ENCODE data around the gene BGN. TPM values are rescaled to one million over a fixed set of nuclear protein-coding genes. Genes with fewer than 3 reads are reported as not detected.

BGN gene
- total RNA-seq: 1,000 to 10,000 TPM; 1,777 to 1,907 TPM

GRCh38 chrX:153494541-153495361 lies at the start of gene BGN:
TSS of gene BGN (plus strand) at chrX:153494980. CDS start at chrX:153504632, 9,652 bp downstream.
- ATAC-seq (ENCODE audit: insufficient number of reproducible peaks, low FRiP score, low read depth): peak; percentile 59
- H3K27me3 ChIP-seq (replicated peaks; ENCODE audit: insufficient read depth): no peaks in the 10 kb centered on the region
- H3K9me3 ChIP-seq: no peaks in the 10 kb centered on the region
- H3K27ac ChIP-seq: peak within 1 kb of the TSS; percentile 88 to 89
- peaks cover 7 to 58% of the 10 kb centered on the region in 2 donors for H3K4me1 ChIP-seq (ENCODE audit: control insufficient read depth in 1 of 2, low read depth in 2 of 2)
- peak; percentile 17 for TF ChIP-seq CTCF (IDR thresholded peaks at IDR 0.05)
- H3K36me3 ChIP-seq: no peaks in the 10 kb centered on the region
- peak; percentile 39 for DNase-seq (ENCODE audit: low spot score)
- peak within 1 kb of the TSS; percentile 82 for H3K4me3 ChIP-seq

DNA sequence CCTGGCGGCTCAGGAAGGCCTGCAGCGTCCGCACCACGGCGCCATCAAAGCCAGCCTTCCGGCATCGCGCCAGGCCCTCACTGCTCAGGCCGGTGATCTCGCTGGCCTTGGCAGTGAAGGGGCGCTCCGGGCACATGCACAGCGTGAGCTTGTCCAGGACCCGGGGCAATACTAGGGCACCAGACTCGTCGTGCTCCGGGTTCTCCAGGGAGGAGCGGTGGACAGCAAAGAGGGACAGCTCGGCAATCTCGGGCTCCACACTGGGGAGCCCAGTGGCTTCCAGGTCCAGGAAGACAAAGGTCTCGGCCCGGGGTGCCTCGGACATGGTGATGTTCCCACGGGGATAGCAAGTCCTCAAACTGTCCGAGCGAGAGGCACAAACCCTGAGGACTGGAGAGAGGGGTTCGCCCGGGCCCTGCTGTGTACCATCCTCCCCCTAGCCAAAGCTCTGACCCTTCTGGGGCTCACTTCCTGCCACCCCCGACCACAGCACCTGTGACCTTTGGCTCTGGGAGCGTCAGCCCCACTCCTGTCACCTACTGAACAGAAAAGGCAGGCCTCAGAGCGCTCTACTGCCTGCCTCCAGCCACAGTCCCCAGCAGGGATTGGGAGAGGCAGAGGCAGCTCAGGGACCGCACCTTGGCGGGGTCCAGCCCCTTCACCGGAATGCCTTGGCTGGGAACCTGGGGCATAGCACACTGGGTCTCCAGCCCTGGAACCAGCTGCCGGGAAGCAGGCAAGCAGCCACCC lies 49.5 kb upstream of the BGN start:
- Histone ChIP-seq H3K36me3 (no peaks in the 10 kb centered on the region), H3K4me1 (ENCODE audit: control insufficient read depth in 1 of 2, low read depth in 2 of 2) (no peaks in the 10 kb centered on the region), H3K27ac (no peak overlapping the region), H3K27me3 (replicated peaks; ENCODE audit: insufficient read depth) (no peaks in the 10 kb centered on the region), H3K4me3 (no peak overlapping the region), H3K9me3 (no peaks in the 10 kb centered on the region)
- DNase-seq (ENCODE audit: low spot score) (no peak), ATAC-seq (ENCODE audit: insufficient number of reproducible peaks, low FRiP score, low read depth) (no peak)
- TF ChIP-seq CTCF (IDR thresholded peaks at IDR 0.05): no peak

GRCh38 chrX:153445856-153446635 lies 48.7 kb upstream of the BGN start, which contains the start of gene TREX2:
TSS of gene TREX2 (minus strand) at chrX:153446056. CDS start at chrX:153445430, 626 bp downstream.
- H3K9me3 ChIP-seq: no peaks in the 10 kb centered on the region
- TF ChIP-seq CTCF (IDR thresholded peaks at IDR 0.05): no peak
- H3K27me3 ChIP-seq (replicated peaks; ENCODE audit: insufficient read depth): no peaks in the 10 kb centered on the region
- H3K4me3 ChIP-seq: no peak within 1 kb of the TSS
- no peaks in the 10 kb centered on the region for H3K36me3 ChIP-seq
- ATAC-seq (ENCODE audit: insufficient number of reproducible peaks, low FRiP score, low read depth): no peak
- H3K27ac ChIP-seq: no peak within 1 kb of the TSS
- no peak for DNase-seq (ENCODE audit: low spot score)
- H3K4me1 ChIP-seq (ENCODE audit: control insufficient read depth in 1 of 2, low read depth in 2 of 2): no peaks in the 10 kb centered on the region

DNA sequence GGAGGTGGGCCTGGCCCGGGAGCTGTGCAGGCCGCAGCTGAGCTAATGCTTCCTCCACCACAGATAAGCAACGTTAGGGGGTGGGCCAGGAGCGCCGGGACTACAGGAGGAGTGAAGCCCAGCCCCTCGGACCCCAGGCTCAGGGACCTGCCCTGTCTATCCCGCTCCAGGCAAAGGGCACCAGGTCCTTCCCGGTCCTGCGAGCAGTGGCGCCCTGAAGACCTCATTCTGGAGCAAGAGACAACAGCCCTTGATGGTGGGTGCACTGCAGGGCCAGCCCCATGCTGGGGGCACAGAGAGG lies 48.2 kb upstream of the BGN start:
- Histone ChIP-seq H3K4me1 (ENCODE audit: control insufficient read depth in 1 of 2, low read depth in 2 of 2) (no peaks in the 10 kb centered on the region), H3K36me3 (no peaks in the 10 kb centered on the region), H3K9me3 (no peaks in the 10 kb centered on the region), H3K27ac (no peak overlapping the region), H3K27me3 (replicated peaks; ENCODE audit: insufficient read depth) (no peaks in the 10 kb centered on the region), H3K4me3 (no peak overlapping the region)
- ATAC-seq (ENCODE audit: insufficient number of reproducible peaks, low FRiP score, low read depth): no peak
- DNase-seq (ENCODE audit: low spot score): no peak
- no peak for TF ChIP-seq CTCF (IDR thresholded peaks at IDR 0.05)

Measured in thoracic aorta (tissue), 2 donors.